ENCODE results near the gene CHAC1.

CHAC1 gene

DNA sequence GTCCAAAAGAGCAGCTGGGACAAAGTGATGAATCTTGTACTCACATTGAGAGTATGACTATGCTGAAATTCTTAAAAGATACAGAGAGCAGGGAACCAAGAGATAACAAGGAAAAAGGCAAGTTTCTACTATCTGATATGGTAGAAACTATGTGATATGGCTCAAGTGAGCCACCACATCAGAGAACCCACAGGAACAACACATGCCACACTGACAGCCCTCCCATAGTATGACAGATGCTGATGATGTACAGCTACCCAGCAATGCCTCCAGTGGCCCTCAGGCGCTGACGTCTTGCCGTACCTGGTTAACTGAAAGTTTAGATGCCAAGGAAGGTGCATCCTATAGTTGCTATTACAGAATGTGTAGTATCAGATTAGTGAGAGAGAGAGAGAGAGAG, 42.4 kb downstream of the CHAC1 start:
- DNase-seq (ENCODE audit: low read depth): no peak
- H3K4me3 ChIP-seq (ENCODE audit: low read depth, low read length): no peak overlapping the region
- no peak for TF ChIP-seq CTCF (IDR thresholded peaks at IDR 0.05; ENCODE audit: low read depth, low read length, missing control alignments)

DNA sequence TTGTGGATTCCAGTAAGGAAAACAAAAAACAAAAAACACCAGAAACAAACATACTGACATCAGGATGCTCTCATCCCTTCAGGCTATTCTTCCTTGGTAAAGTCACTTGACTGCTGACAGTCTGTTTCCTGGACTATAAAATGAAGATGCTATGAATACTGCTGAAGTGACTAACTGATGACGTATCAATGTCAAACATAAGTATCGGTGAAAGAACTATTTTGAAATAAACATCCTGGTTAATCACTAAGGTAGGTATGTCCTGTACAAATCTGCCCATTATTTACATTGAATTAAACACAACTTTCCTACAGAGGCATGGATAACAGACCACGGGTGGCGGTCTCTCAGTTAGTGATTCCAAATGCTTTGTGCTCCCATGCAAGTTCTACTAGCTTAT, 45.9 kb downstream of the CHAC1 start:
- no peak overlapping the region for H3K4me3 ChIP-seq (ENCODE audit: low read depth, low read length)
- TF ChIP-seq CTCF (IDR thresholded peaks at IDR 0.05; ENCODE audit: low read depth, low read length, missing control alignments): no peak
- DNase-seq (ENCODE audit: low read depth): no peak

- TF ChIP-seq CTCF (IDR thresholded peaks at IDR 0.05; ENCODE audit: low read depth, low read length, missing control alignments): no peak
- no peak overlapping the region for H3K4me3 ChIP-seq (ENCODE audit: low read depth, low read length)
- DNase-seq (ENCODE audit: low read depth): no peak
These were observed 48.4 kb downstream of the CHAC1 start for GRCh38 chr15:41001524-41002214.

DNA sequence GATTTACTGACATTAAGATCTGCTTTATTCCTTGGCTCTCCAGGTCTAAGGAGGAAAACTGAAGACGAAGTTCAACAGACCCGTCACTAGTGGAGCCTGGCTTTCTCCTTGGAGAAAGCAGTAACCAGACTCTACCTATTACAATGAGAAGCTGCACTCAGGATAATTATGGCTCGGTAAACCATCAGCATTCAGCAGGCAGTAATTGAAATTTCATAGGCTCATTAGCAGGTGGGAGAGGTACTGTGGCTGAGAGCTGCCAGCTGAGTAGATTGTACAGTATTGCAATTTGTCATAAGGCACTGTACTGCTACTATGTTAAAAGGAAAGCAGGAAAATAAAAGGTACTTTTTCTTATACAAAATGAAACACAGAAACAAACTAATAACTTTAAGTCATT, 51.2 kb downstream of the CHAC1 start:
- H3K4me3 ChIP-seq (ENCODE audit: low read depth, low read length): no peak overlapping the region
- TF ChIP-seq CTCF (IDR thresholded peaks at IDR 0.05; ENCODE audit: low read depth, low read length, missing control alignments): no peak
- DNase-seq (ENCODE audit: low read depth): no peak
